Measurements from ENCODE around the gene ARNT2. TPM values are rescaled to one million over a fixed set of nuclear protein-coding genes. Genes with fewer than 3 reads are reported as not detected.

ARNT2 gene
- total RNA-seq, 1 experiment from 2014 or later = 7.0 TPM

- ATAC-seq = no peak
- no peak for TF ChIP-seq NR3C1 (CRISPR knock-in tag; conservative IDR thresholded peaks at IDR 0.05; ENCODE audit: low read depth)
- TF ChIP-seq NFATC4 (CRISPR knock-in tag; IDR thresholded peaks at IDR 0.05) = no peak
- no peak for TF ChIP-seq ZNF263 (CRISPR knock-in tag; IDR thresholded peaks at IDR 0.05; ENCODE audit: low read depth)
- TF ChIP-seq TEAD1 (CRISPR knock-in tag; IDR thresholded peaks at IDR 0.05) = no peak
- no peak for TF ChIP-seq KAT7 (CRISPR knock-in tag; IDR thresholded peaks at IDR 0.05; ENCODE audit: borderline replicate concordance)
- no peak for TF ChIP-seq ZNF232 (CRISPR knock-in tag; IDR thresholded peaks at IDR 0.05)
- TF ChIP-seq RORB (CRISPR knock-in tag; IDR thresholded peaks at IDR 0.05) = no peak
- TF ChIP-seq ZBTB21 (CRISPR knock-in tag; IDR thresholded peaks at IDR 0.05; ENCODE audit: borderline replicate concordance) = no peak
- TF ChIP-seq FOXJ3 (CRISPR knock-in tag; IDR thresholded peaks at IDR 0.05; ENCODE audit: borderline replicate concordance) = no peak
- TF ChIP-seq ATF6 (CRISPR knock-in tag; IDR thresholded peaks at IDR 0.05) = no peak
- TF ChIP-seq STAT6 (CRISPR knock-in tag; conservative IDR thresholded peaks at IDR 0.05; ENCODE audit: low read depth) = no peak
- ChIA-PET CTCF (no interaction called here), POLR2A (no interaction called here)
- Mint-ChIP-seq H3K36me3 (no peaks in the 10 kb centered on the region), H3K9me3 (peaks cover 3% of the 10 kb centered on the region; the same call in 1 of the 2 replicates), H3K4me1 (no peaks in the 10 kb centered on the region), H3K27ac (no peak overlapping the region), H3K27me3 (ENCODE audit: low read depth) (no peaks in the 10 kb centered on the region), H3K4me3 (no peak overlapping the region)
- DNase-seq (ENCODE audit: low spot score) = no peak
Measured at GRCh38 chr15:80504931-80505330, 100.7 kb downstream of the ARNT2 start.

- DNase-seq (ENCODE audit: low spot score) (no peak), ATAC-seq (no peak)
- H3K4me3 Mint-ChIP-seq = no peak overlapping the region
- no peak for TF ChIP-seq GABPB1 (CRISPR knock-in tag; IDR thresholded peaks at IDR 0.05)
- TF ChIP-seq JUN (CRISPR knock-in tag; IDR thresholded peaks at IDR 0.05) = no peak
- no peak for TF ChIP-seq IRF1 (CRISPR knock-in tag; IDR thresholded peaks at IDR 0.05)
- TF ChIP-seq SP1 (CRISPR knock-in tag; conservative IDR thresholded peaks at IDR 0.05) = no peak
- TF ChIP-seq ATF1 (CRISPR knock-in tag; IDR thresholded peaks at IDR 0.05) = no peak
- no peak for TF ChIP-seq MXD4 (CRISPR knock-in tag; IDR thresholded peaks at IDR 0.05; ENCODE audit: borderline replicate concordance)
- TF ChIP-seq ZNF423 (CRISPR knock-in tag; IDR thresholded peaks at IDR 0.05) = no peak
- no peak for TF ChIP-seq IRF2 (CRISPR knock-in tag; IDR thresholded peaks at IDR 0.05; ENCODE audit: borderline replicate concordance, low read depth)
- POLR2A ChIA-PET = no interaction called here
- no peaks in the 10 kb centered on the region for H3K27me3 Mint-ChIP-seq (ENCODE audit: low read depth)
- H3K9me3 Mint-ChIP-seq = peaks cover 6% of the 10 kb centered on the region; the same call in 1 of the 2 replicates
- no peaks in the 10 kb centered on the region for H3K36me3 Mint-ChIP-seq
- no peaks in the 10 kb centered on the region for H3K4me1 Mint-ChIP-seq
- H3K27ac Mint-ChIP-seq = no peak overlapping the region
- CTCF ChIA-PET = no interaction called here
Measured at GRCh38 chr15:80506286-80506893, 102.2 kb downstream of the ARNT2 start.

GRCh38 chr15:80507131-80507530 is 102.9 kb downstream of the ARNT2 start:
- Mint-ChIP-seq H3K9me3 (peaks cover 6% of the 10 kb centered on the region; the same call in 1 of the 2 replicates), H3K36me3 (no peaks in the 10 kb centered on the region), H3K4me1 (no peaks in the 10 kb centered on the region), H3K4me3 (no peak overlapping the region), H3K27ac (no peak overlapping the region), H3K27me3 (ENCODE audit: low read depth) (no peaks in the 10 kb centered on the region)
- no peak for DNase-seq (ENCODE audit: low spot score)
- no peak for TF ChIP-seq SP1 (CRISPR knock-in tag; conservative IDR thresholded peaks at IDR 0.05)
- no peak for TF ChIP-seq E2F5 (CRISPR knock-in tag; IDR thresholded peaks at IDR 0.05)
- no peak for TF ChIP-seq ZNF281 (CRISPR knock-in tag; IDR thresholded peaks at IDR 0.05)
- TF ChIP-seq ZNF423 (CRISPR knock-in tag; IDR thresholded peaks at IDR 0.05) = no peak
- TF ChIP-seq MAX (CRISPR knock-in tag; IDR thresholded peaks at IDR 0.05) = no peak
- no peak for TF ChIP-seq MYBL2 (CRISPR knock-in tag; IDR thresholded peaks at IDR 0.05)
- ChIA-PET CTCF (no interaction called here), POLR2A (no interaction called here)
- ATAC-seq = no peak
